ENCODE results near the gene URAD. TPM values are rescaled to one million over a fixed set of nuclear protein-coding genes. Genes with fewer than 3 reads are reported as not detected.
"Not testable (repeated sequence)": the region's sequence is repeated elsewhere in the genome, so short reads cannot be mapped to it uniquely, and the experiment has no call there.

Gene URAD
- total RNA-seq, 2 experiments from 2014 or later = not detected

- no peaks in the 10 kb centered on the region for H3K27me3 ChIP-seq (ENCODE audit: control insufficient read depth in 1 of 2, insufficient read depth in 2 of 2, low read length in 2 of 2)
- no peaks in the 10 kb centered on the region for H3K9me3 Mint-ChIP-seq
- CTCF ChIA-PET = no interaction called here
- intact Hi-C loops (cut with DNase I, micrococcal nuclease) = no loop called here
- no peak overlapping the region for H3K4me3 Mint-ChIP-seq
- DNase-seq (no peak), ATAC-seq (ENCODE audit: poor library complexity) (no peak)
- no peak overlapping the region for H3K27ac ChIP-seq (ENCODE audit: low read depth in 1 of 2, low read length in 2 of 2)
- H3K27me3 Mint-ChIP-seq = peaks cover 4% of the 10 kb centered on the region
- H3K4me1 Mint-ChIP-seq (ENCODE audit: low read depth) = no peaks in the 10 kb centered on the region
- no peaks in the 10 kb centered on the region for H3K4me1 ChIP-seq (ENCODE audit: insufficient read depth, low read length)
- H3K9me3 ChIP-seq (ENCODE audit: control insufficient read depth in 1 of 2, insufficient read depth in 1 of 2, low read length in 2 of 2) = no peaks in the 10 kb centered on the region
- no peaks in the 10 kb centered on the region for H3K36me3 ChIP-seq (ENCODE audit: insufficient read depth, low read length)
- no peaks in the 10 kb centered on the region for H3K36me3 Mint-ChIP-seq (ENCODE audit: low read depth)
- TF ChIP-seq CTCF (IDR thresholded peaks at IDR 0.05) = no peak
- POLR2A ChIA-PET = no interaction called here
- H3K27ac Mint-ChIP-seq = no peak overlapping the region
- no peak overlapping the region for H3K4me3 ChIP-seq (ENCODE audit: low read length)
Measured at GRCh38 chr13:28010046-28010445, 21.6 kb upstream of the URAD start.

- H3K9me3 ChIP-seq (ENCODE audit: control insufficient read depth in 1 of 2, insufficient read depth in 1 of 2, low read length in 2 of 2); H3K4me3 Mint-ChIP-seq; CTCF ChIA-PET; POLR2A ChIA-PET; H3K4me1 Mint-ChIP-seq (ENCODE audit: low read depth); H3K27me3 Mint-ChIP-seq; H3K9me3 Mint-ChIP-seq; H3K4me1 ChIP-seq (ENCODE audit: insufficient read depth, low read length); H3K27ac Mint-ChIP-seq; H3K36me3 Mint-ChIP-seq (ENCODE audit: low read depth); DNase-seq; H3K27ac ChIP-seq (ENCODE audit: low read depth in 1 of 2, low read length in 2 of 2); H3K27me3 ChIP-seq (ENCODE audit: control insufficient read depth in 1 of 2, insufficient read depth in 2 of 2, low read length in 2 of 2); ATAC-seq (ENCODE audit: poor library complexity); H3K36me3 ChIP-seq (ENCODE audit: insufficient read depth, low read length); intact Hi-C loops (cut with DNase I, micrococcal nuclease); H3K4me3 ChIP-seq (ENCODE audit: low read length): not testable (repeated sequence)
Measured at GRCh38 chr13:28005016-28005415, 16.5 kb upstream of the URAD start.

- H3K27me3 Mint-ChIP-seq = no peaks in the 10 kb centered on the region
- no peak overlapping the region for H3K4me3 Mint-ChIP-seq
- Histone ChIP-seq H3K4me1 (ENCODE audit: insufficient read depth, low read length) (no peaks in the 10 kb centered on the region), H3K36me3 (ENCODE audit: insufficient read depth, low read length) (no peaks in the 10 kb centered on the region), H3K9me3 (ENCODE audit: control insufficient read depth in 1 of 2, insufficient read depth in 1 of 2, low read length in 2 of 2) (no peaks in the 10 kb centered on the region), H3K27me3 (ENCODE audit: control insufficient read depth in 1 of 2, insufficient read depth in 2 of 2, low read length in 2 of 2) (no peaks in the 10 kb centered on the region), H3K4me3 (ENCODE audit: low read length) (no peak overlapping the region), H3K27ac (ENCODE audit: low read depth in 1 of 2, low read length in 2 of 2) (no peak overlapping the region)
- ATAC-seq (ENCODE audit: poor library complexity) (no peak), DNase-seq (no peak)
- ChIA-PET CTCF (no interaction called here), POLR2A (no interaction called here)
- no peak overlapping the region for H3K27ac Mint-ChIP-seq
- no peak for TF ChIP-seq CTCF (IDR thresholded peaks at IDR 0.05)
- H3K4me1 Mint-ChIP-seq (ENCODE audit: low read depth) = peaks cover 2% of the 10 kb centered on the region
- intact Hi-C loops (cut with DNase I, micrococcal nuclease) = no loop called here
- no peaks in the 10 kb centered on the region for H3K9me3 Mint-ChIP-seq
- H3K36me3 Mint-ChIP-seq (ENCODE audit: low read depth) = no peaks in the 10 kb centered on the region
Measured at GRCh38 chr13:28002886-28003698, 14.6 kb upstream of the URAD start.
